ENCODE results near the gene PNMT. TPM values are rescaled to one million over a fixed set of nuclear protein-coding genes. Genes with fewer than 3 reads are reported as not detected.

PNMT gene
- total RNA-seq, 1 donor from 2014 or later, result 4.3 TPM

- intact Hi-C loops (cut with DNase I), result no loop called here
- Histone ChIP-seq H3K4me3 (no peak overlapping the region), H3K27me3 (no peaks in the 10 kb centered on the region), H3K36me3 (no peaks in the 10 kb centered on the region), H3K9me3 (no peaks in the 10 kb centered on the region), H3K4me1 (peaks cover 49% of the 10 kb centered on the region), H3K27ac (no peak overlapping the region)
- TF ChIP-seq CTCF (IDR thresholded peaks at IDR 0.05), result no peak
- DNase-seq, result no peak
- ATAC-seq, result no peak
Measured at GRCh38 chr17:39643271-39643670, 25.0 kb upstream of the PNMT start.

- Histone ChIP-seq H3K4me3 (no peak overlapping the region), H3K9me3 (no peaks in the 10 kb centered on the region), H3K36me3 (peaks cover 4% of the 10 kb centered on the region), H3K4me1 (peaks cover 10% of the 10 kb centered on the region), H3K27me3 (no peaks in the 10 kb centered on the region), H3K27ac (no peak overlapping the region)
- DNase-seq, result no peak
- no peak for TF ChIP-seq CTCF (IDR thresholded peaks at IDR 0.05)
- ATAC-seq, result no peak
- intact Hi-C loops (cut with DNase I), result no loop called here
Measured at GRCh38 chr17:39647256-39647655, 21.0 kb upstream of the PNMT start.

- Histone ChIP-seq H3K4me1 (no peaks in the 10 kb centered on the region), H3K27ac (no peak overlapping the region), H3K9me3 (no peaks in the 10 kb centered on the region), H3K36me3 (peaks cover 4% of the 10 kb centered on the region), H3K4me3 (no peak overlapping the region), H3K27me3 (no peaks in the 10 kb centered on the region)
- no peak for DNase-seq
- intact Hi-C loops (cut with DNase I), result no loop called here
- peak; percentile 34 for ATAC-seq
- no peak for TF ChIP-seq CTCF (IDR thresholded peaks at IDR 0.05)
Measured at GRCh38 chr17:39648616-39649366, 19.5 kb upstream of the PNMT start.

- ATAC-seq, result no peak
Measured at GRCh38 chr17:39650121-39650579, 18.1 kb upstream of the PNMT start.

GRCh38 chr17:39651923-39652586 lies 16.2 kb upstream of the PNMT start:
- DNase-seq (no peak), ATAC-seq (peak; percentile 36)
- no peak for TF ChIP-seq CTCF (IDR thresholded peaks at IDR 0.05)
- Histone ChIP-seq H3K27me3 (no peaks in the 10 kb centered on the region), H3K4me1 (no peaks in the 10 kb centered on the region), H3K4me3 (no peak overlapping the region), H3K9me3 (no peaks in the 10 kb centered on the region), H3K36me3 (peaks cover 15% of the 10 kb centered on the region), H3K27ac (peak overlapping the region; percentile 47)
- intact Hi-C loops (cut with DNase I), result no loop called here

More at GRCh38 chr17:39650121-39650579, 18.1 kb upstream of the PNMT start:
- intact Hi-C loops (cut with DNase I), result no loop called here
- peaks cover 5% of the 10 kb centered on the region for H3K36me3 ChIP-seq
- no peaks in the 10 kb centered on the region for H3K4me1 ChIP-seq
- no peak overlapping the region for H3K4me3 ChIP-seq
- no peak overlapping the region for H3K27ac ChIP-seq
- TF ChIP-seq CTCF (IDR thresholded peaks at IDR 0.05), result no peak
- no peaks in the 10 kb centered on the region for H3K9me3 ChIP-seq
- no peaks in the 10 kb centered on the region for H3K27me3 ChIP-seq
- no peak for DNase-seq

Measured in upper lobe of right lung (tissue), 1 donor.